ENCODE results near the gene DSTYK.

- no peak for TF ChIP-seq CTCF (IDR thresholded peaks at IDR 0.05)
- TF ChIP-seq REST (IDR thresholded peaks at IDR 0.05; ENCODE audit: insufficient read depth in 1 of 2, low read depth in 2 of 2, low read length in 1 of 2) = no peak
- TF ChIP-seq POLR2AphosphoS5 (IDR thresholded peaks at IDR 0.05; ENCODE audit: low read depth, low read length) = no peak
- no peak for TF ChIP-seq SIN3A (IDR thresholded peaks at IDR 0.05; ENCODE audit: borderline replicate concordance, insufficient read depth, low read depth, low read length)
These were observed 50.4 kb downstream of the DSTYK start for GRCh38 chr1:205161076-205161475.
